Neural crest cell (in vitro differentiated cells): ENCODE data around the gene SLC47A2. TPM values are rescaled to one million over a fixed set of nuclear protein-coding genes. Genes with fewer than 3 reads are reported as not detected.

Experiments
- DNase-seq: peaks from one replicate; pipeline ENCODE4 v3.0.0; 2021; ENCODE audit warnings: low read depth, mixed read lengths, low spot score
- H3K27ac Mint-ChIP-seq: one replicate; pipeline ENCODE4 v1.8.0; 2021; ENCODE audit warnings: mild to moderate bottlenecking, mixed read lengths; ENCODE audit not compliant: unreplicated experiment
- H3K27me3 Mint-ChIP-seq: 2 replicates; pipeline ENCODE4 v1.8.0; 2021; ENCODE audit warnings: low read depth, mild to moderate bottlenecking, mixed read lengths
- H3K36me3 Mint-ChIP-seq: 2 replicates; pipeline ENCODE4 v1.8.0; 2021; ENCODE audit warnings: low read depth, mild to moderate bottlenecking, mixed read lengths
- H3K4me1 Mint-ChIP-seq: 2 replicates; pipeline ENCODE4 v1.8.0; 2021; ENCODE audit warnings: mixed read lengths
- H3K4me3 Mint-ChIP-seq: one replicate; pipeline ENCODE4 v1.8.0; 2021; ENCODE audit warnings: mild to moderate bottlenecking, mixed read lengths
- H3K9me3 Mint-ChIP-seq: 2 replicates; pipeline ENCODE4 v1.8.0; 2021; ENCODE audit warnings: mixed read lengths
- CTCF ChIP-seq: fragments of 200-600 bp; sonication (generic); conservative IDR thresholded peaks from 2 replicates; pipeline ENCODE4 v1.5.0; 2021; ENCODE audit warnings: antibody characterized with exemption, mild to moderate bottlenecking
- total RNA-seq: library from RNA; stranded (reverse); gene quantifications from 2 replicates; pipeline ENCODE4 v1.2.1, GENCODE V29; 2021

Gene SLC47A2
- total RNA-seq, 1 donor from 2014 or later = not detected

- H3K4me3 Mint-ChIP-seq = no peak overlapping the region
- H3K27ac Mint-ChIP-seq = no peak overlapping the region
Measured at GRCh38 chr17:19727501-19728078, 11.2 kb upstream of the SLC47A2 start.

GRCh38 chr17:19726631-19727376, 10.4 kb upstream of the SLC47A2 start:
- DNase-seq = no peak
- no peaks in the 10 kb centered on the region for H3K9me3 Mint-ChIP-seq
- H3K36me3 Mint-ChIP-seq = no peaks in the 10 kb centered on the region
- H3K27ac Mint-ChIP-seq = no peak overlapping the region
- no peak overlapping the region for H3K4me3 Mint-ChIP-seq
- no peaks in the 10 kb centered on the region for H3K4me1 Mint-ChIP-seq
- H3K27me3 Mint-ChIP-seq = no peaks in the 10 kb centered on the region
- TF ChIP-seq CTCF = no peak

More at GRCh38 chr17:19727501-19728078, 11.2 kb upstream of the SLC47A2 start:
- H3K9me3 Mint-ChIP-seq = no peaks in the 10 kb centered on the region
- no peaks in the 10 kb centered on the region for H3K27me3 Mint-ChIP-seq
- no peak for DNase-seq
- TF ChIP-seq CTCF = no peak
- no peaks in the 10 kb centered on the region for H3K4me1 Mint-ChIP-seq
- H3K36me3 Mint-ChIP-seq = no peaks in the 10 kb centered on the region

- Mint-ChIP-seq H3K27ac (no peak overlapping the region), H3K36me3 (no peaks in the 10 kb centered on the region), H3K4me1 (no peaks in the 10 kb centered on the region), H3K4me3 (no peak overlapping the region), H3K27me3 (no peaks in the 10 kb centered on the region), H3K9me3 (no peaks in the 10 kb centered on the region)
- DNase-seq = no peak
- TF ChIP-seq CTCF = no peak
Measured at GRCh38 chr17:19725486-19725885, 9.1 kb upstream of the SLC47A2 start.

- H3K4me1 Mint-ChIP-seq = no peaks in the 10 kb centered on the region
- no peak overlapping the region for H3K4me3 Mint-ChIP-seq
Measured at GRCh38 chr17:19724501-19725420, 8.4 kb upstream of the SLC47A2 start.

More at GRCh38 chr17:19724501-19725420, 8.4 kb upstream of the SLC47A2 start:
- peak overlapping the region; percentile 19 for H3K27ac Mint-ChIP-seq
- H3K27me3 Mint-ChIP-seq = no peaks in the 10 kb centered on the region
- no peak for DNase-seq
- H3K36me3 Mint-ChIP-seq = no peaks in the 10 kb centered on the region
- H3K9me3 Mint-ChIP-seq = no peaks in the 10 kb centered on the region
- TF ChIP-seq CTCF = no peak
